Endodermal cell (in vitro differentiated cells): ENCODE data around the gene LCP1. TPM values are rescaled to one million over a fixed set of nuclear protein-coding genes. Genes with fewer than 3 reads are reported as not detected.

Source experiments
- DNase-seq: peaks from one replicate; pipeline ENCODE4 v3.0.0-alpha.2; 2017
- H3K27ac ChIP-seq: 2 replicates; pipeline ENCODE4 v1.5.1; 2013; ENCODE audit warnings: mild to moderate bottlenecking, low read depth, low read length, moderate library complexity
- H3K27me3 ChIP-seq: 2 replicates; pipeline ENCODE4 v1.6.1; 2013; ENCODE audit warnings: mild to moderate bottlenecking, low read length, moderate library complexity; ENCODE audit not compliant: insufficient read depth, control insufficient read depth, poor library complexity, severe bottlenecking
- H3K36me3 ChIP-seq: 2 replicates; pipeline ENCODE4 v1.7.0; 2013; ENCODE audit warnings: mild to moderate bottlenecking, low read length, moderate library complexity; ENCODE audit not compliant: control insufficient read depth, insufficient read depth
- H3K4me1 ChIP-seq: one replicate; pipeline ENCODE4 v1.7.0; 2013; ENCODE audit warnings: low read length; ENCODE audit not compliant: control insufficient read depth, insufficient read depth
- H3K4me3 ChIP-seq: 2 replicates; pipeline ENCODE4 v1.5.1; 2013; ENCODE audit warnings: mild to moderate bottlenecking, low read length, moderate library complexity
- H3K9ac ChIP-seq: 2 replicates; pipeline ENCODE4 v1.6.1; 2013; ENCODE audit warnings: mild to moderate bottlenecking, low read length, moderate library complexity; ENCODE audit not compliant: poor library complexity, severe bottlenecking; ENCODE audit errors: extremely low read depth
- H3K9me3 ChIP-seq: 2 replicates; pipeline ENCODE4 v1.6.1; 2013; ENCODE audit warnings: mild to moderate bottlenecking, low read length, moderate library complexity; ENCODE audit not compliant: control insufficient read depth
- H3K27ac Mint-ChIP-seq: 2 replicates; pipeline ENCODE4 v1.8.0; 2020; ENCODE audit warnings: mixed read lengths
- H3K27me3 Mint-ChIP-seq: 2 replicates; pipeline ENCODE4 v1.8.0; 2021; ENCODE audit warnings: mild to moderate bottlenecking, mixed read lengths; ENCODE audit not compliant: insufficient read depth
- H3K36me3 Mint-ChIP-seq: 2 replicates; pipeline ENCODE4 v1.8.0; 2020; ENCODE audit warnings: low read depth, mixed read lengths
- H3K4me1 Mint-ChIP-seq: 2 replicates; pipeline ENCODE4 v1.8.0; 2020; ENCODE audit warnings: mixed read lengths
- H3K4me3 Mint-ChIP-seq: 2 replicates; pipeline ENCODE4 v1.8.0; 2020; ENCODE audit warnings: mild to moderate bottlenecking, moderate library complexity, mixed read lengths
- H3K9me3 Mint-ChIP-seq: 2 replicates; pipeline ENCODE4 v1.8.0; 2020; ENCODE audit warnings: mild to moderate bottlenecking, mixed read lengths
- CTCF ChIP-seq: fragments of 200-600 bp; sonication (generic); conservative IDR thresholded peaks from 2 replicates; pipeline ENCODE4 v1.5.0; 2021; ENCODE audit warnings: antibody characterized with exemption, mild to moderate bottlenecking
- WGBS, 2 experiments: methylation state at CpG; one replicate each; pipeline versions ENCODE4 v1.1.5 to v1.1.7; 2013; ENCODE audit warnings: missing lambda C conversion rate in 2 of 2, mixed read lengths in 1 of 2; ENCODE audit not compliant: insufficient coverage in 1 of 2, insufficient read length in 1 of 2; 5-methylcytosine and 5-hydroxymethylcytosine counted together
- total RNA-seq, 2 donors: library from RNA; stranded (reverse); fragmentation: NEBNext Ultra II Directional in 1 of 2; extraction: Animal tissue kit (Norgen Biotek cat#: 25700) in 1 of 2; gene quantifications; 2 replicates in 1 of 2; 3 replicates in 1 of 2; pipeline ENCODE4 v1.2.1, GENCODE V29; 2021

LCP1 gene
- total RNA-seq, 2 donors from 2014 or later: 3.0 to 16.8 TPM

- Histone ChIP-seq H3K4me1 (no peaks in the 10 kb centered on the region), H3K9ac (no peak overlapping the region), H3K9me3 (peaks cover 12% of the 10 kb centered on the region), H3K4me3 (peak overlapping the region; percentile 51), H3K36me3 (no peaks in the 10 kb centered on the region), H3K27me3 (no peaks in the 10 kb centered on the region), H3K27ac (no peak overlapping the region)
- DNase-seq: no peak
- WGBS, 2 experiments: 95 to 100% methylated on average over 1 of the region's 1 CpG
- TF ChIP-seq CTCF: no peak
- Mint-ChIP-seq H3K9me3 (peaks cover 5% of the 10 kb centered on the region), H3K27me3 (no peaks in the 10 kb centered on the region), H3K4me3 (no peak overlapping the region), H3K4me1 (peaks cover 30% of the 10 kb centered on the region), H3K36me3 (peaks cover 4% of the 10 kb centered on the region), H3K27ac (no peak overlapping the region)
Measured at GRCh38 chr13:46150134-46150693, 31.8 kb downstream of the LCP1 start.

- Histone ChIP-seq H3K36me3 (no peaks in the 10 kb centered on the region), H3K27ac (no peak overlapping the region), H3K27me3 (peaks cover 3% of the 10 kb centered on the region), H3K9ac (no peak overlapping the region), H3K4me3 (no peak overlapping the region), H3K9me3 (peaks cover 12% of the 10 kb centered on the region), H3K4me1 (no peaks in the 10 kb centered on the region)
- Mint-ChIP-seq H3K27me3 (no peaks in the 10 kb centered on the region), H3K27ac (no peak overlapping the region), H3K36me3 (peaks cover 4% of the 10 kb centered on the region), H3K9me3 (peaks cover 5% of the 10 kb centered on the region), H3K4me1 (peaks cover 34% of the 10 kb centered on the region), H3K4me3 (no peak overlapping the region)
- WGBS, 2 experiments: 84 to 88% methylated on average over 4 to 7 of the region's 7 CpGs
- TF ChIP-seq CTCF: no peak
- DNase-seq: no peak
Measured at GRCh38 chr13:46149272-46150133, 32.5 kb downstream of the LCP1 start.

- Histone ChIP-seq H3K4me1 (no peaks in the 10 kb centered on the region), H3K27ac (no peak overlapping the region), H3K36me3 (no peaks in the 10 kb centered on the region), H3K27me3 (peaks cover 5% of the 10 kb centered on the region), H3K4me3 (no peak overlapping the region), H3K9ac (no peak overlapping the region), H3K9me3 (peaks cover 12% of the 10 kb centered on the region)
- H3K27me3 Mint-ChIP-seq: no peaks in the 10 kb centered on the region
- H3K4me3 Mint-ChIP-seq: no peak overlapping the region
- WGBS, 2 experiments: 37 to 49% methylated on average over 3 of the region's 3 CpGs
- peaks cover 32% of the 10 kb centered on the region for H3K4me1 Mint-ChIP-seq
- peak; percentile 76 for DNase-seq
- H3K27ac Mint-ChIP-seq: no peak overlapping the region
- peaks cover 4% of the 10 kb centered on the region for H3K36me3 Mint-ChIP-seq
- TF ChIP-seq CTCF: peak; percentile 76
- peaks cover 5% of the 10 kb centered on the region for H3K9me3 Mint-ChIP-seq
Measured at GRCh38 chr13:46146898-46147297, 35.1 kb downstream of the LCP1 start.
